WTC11 (cell line): ENCODE data around the gene PLPP1. TPM values are rescaled to one million over a fixed set of nuclear protein-coding genes. Genes with fewer than 3 reads are reported as not detected.

Experiments used
- ATAC-seq: fragments of 200-7000 bp; cut with Tn5 transposase; 2 replicates; pipeline ENCODE4 v1.10.0; 2021; ENCODE audit warnings: mild to moderate bottlenecking, moderate library complexity
- CTCF ChIA-PET: fragments of 300-600 bp; sonication (Branson Sonifier 250); formaldehyde crosslinking; loops from one replicate; lab custom pipeline; 2021; ENCODE audit warnings: antibody characterized with exemption; lab: Charles Lee
- POLR2A ChIA-PET: fragments of 350-600 bp; sonication (Branson Sonifier 250); formaldehyde crosslinking; loops from one replicate; lab custom pipeline; 2021; ENCODE audit warnings: antibody characterized with exemption; lab: Charles Lee
- DNase-seq: peaks from one replicate; pipeline ENCODE4 v3.0.0; 2021; ENCODE audit warnings: low spot score
- H3K27ac Mint-ChIP-seq: 2 replicates; pipeline ENCODE4 v1.8.0; 2021; ENCODE audit warnings: mixed read lengths
- H3K27me3 Mint-ChIP-seq: 2 replicates; pipeline ENCODE4 v1.8.0; 2021; ENCODE audit warnings: low read depth, mild to moderate bottlenecking, moderate library complexity, mixed read lengths
- H3K36me3 Mint-ChIP-seq: 2 replicates; pipeline ENCODE4 v1.8.0; 2021; ENCODE audit warnings: mixed read lengths
- H3K4me1 Mint-ChIP-seq: 2 replicates; pipeline ENCODE4 v1.8.0; 2022; ENCODE audit warnings: mixed read lengths
- H3K4me3 Mint-ChIP-seq: 2 replicates; pipeline ENCODE4 v1.8.0; 2021; ENCODE audit warnings: mild to moderate bottlenecking, moderate library complexity, mixed read lengths
- H3K9me3 Mint-ChIP-seq: 2 replicates; pipeline ENCODE4 v1.8.0; 2021; ENCODE audit warnings: mixed read lengths
- ARID4B ChIP-seq: sonication (generic); formaldehyde crosslinking; IDR thresholded peaks from 2 replicates; pipeline ENCODE4 v1.8.0; 2023; ENCODE audit warnings: missing genetic modification reagents, mild to moderate bottlenecking, borderline replicate concordance
- ATF1 ChIP-seq: sonication (generic); formaldehyde crosslinking; IDR thresholded peaks from 2 replicates; pipeline ENCODE4 v1.8.1; 2023; ENCODE audit warnings: mild to moderate bottlenecking, moderate library complexity, missing genetic modification reagents
- ATF2 ChIP-seq: sonication (generic); formaldehyde crosslinking; IDR thresholded peaks from 2 replicates; pipeline ENCODE4 v1.8.1; 2022; ENCODE audit warnings: low read depth, missing genetic modification reagents, borderline replicate concordance
- CREB1 ChIP-seq: sonication (generic); formaldehyde crosslinking; IDR thresholded peaks from 2 replicates; pipeline ENCODE4 v1.8.0; 2023; ENCODE audit warnings: mild to moderate bottlenecking, missing genetic modification reagents
- ELF4 ChIP-seq: sonication (generic); formaldehyde crosslinking; IDR thresholded peaks from 2 replicates; pipeline ENCODE4 v1.8.1; 2022; ENCODE audit warnings: low read depth, mild to moderate bottlenecking, moderate library complexity, missing genetic modification reagents
- ESRRA ChIP-seq: sonication (generic); formaldehyde crosslinking; IDR thresholded peaks from 2 replicates; pipeline ENCODE4 v1.8.1; 2022; ENCODE audit warnings: mild to moderate bottlenecking, missing genetic modification reagents, borderline replicate concordance
- HMGXB4 ChIP-seq: sonication (generic); formaldehyde crosslinking; IDR thresholded peaks from 2 replicates; pipeline ENCODE4 v1.8.1; 2023; ENCODE audit warnings: mild to moderate bottlenecking, moderate library complexity, missing genetic modification reagents
- IRF1 ChIP-seq: sonication (generic); formaldehyde crosslinking; IDR thresholded peaks from 2 replicates; pipeline ENCODE4 v1.8.0; 2023; ENCODE audit warnings: missing genetic modification reagents
- IRF2 ChIP-seq: sonication (generic); formaldehyde crosslinking; IDR thresholded peaks from 2 replicates; pipeline ENCODE4 v1.8.0; 2022; ENCODE audit warnings: low read depth, missing genetic modification reagents, borderline replicate concordance
- KAT7 ChIP-seq: sonication (generic); formaldehyde crosslinking; IDR thresholded peaks from 2 replicates; pipeline ENCODE4 v1.8.1; 2023; ENCODE audit warnings: missing genetic modification reagents, mild to moderate bottlenecking, borderline replicate concordance
- MXD4 ChIP-seq: fragments of 250-450 bp; sonication (Bioruptor Pico); IDR thresholded peaks from 2 replicates; pipeline ENCODE4 v1.8.0; 2021; ENCODE audit warnings: mild to moderate bottlenecking, moderate library complexity, borderline replicate concordance
- RELA ChIP-seq: sonication (generic); formaldehyde crosslinking; IDR thresholded peaks from 2 replicates; pipeline ENCODE4 v1.8.1; 2022; ENCODE audit warnings: missing genetic modification reagents, mild to moderate bottlenecking, borderline replicate concordance
- RORB ChIP-seq: fragments of 250-450 bp; sonication (Bioruptor Pico); IDR thresholded peaks from 2 replicates; pipeline ENCODE4 v1.9.0; 2021; ENCODE audit warnings: mild to moderate bottlenecking
- SMAD4 ChIP-seq: sonication (generic); formaldehyde crosslinking; IDR thresholded peaks from 2 replicates; pipeline ENCODE4 v1.8.0; 2022; ENCODE audit warnings: mild to moderate bottlenecking, missing genetic modification reagents
- TCF7 ChIP-seq: sonication (generic); formaldehyde crosslinking; IDR thresholded peaks from 2 replicates; pipeline ENCODE4 v1.8.0; 2022; ENCODE audit warnings: mild to moderate bottlenecking, low read depth, missing genetic modification reagents, moderate library complexity
- TEAD4 ChIP-seq: sonication (generic); formaldehyde crosslinking; IDR thresholded peaks from 2 replicates; pipeline ENCODE4 v1.8.0; 2022; ENCODE audit warnings: mild to moderate bottlenecking, missing genetic modification reagents
- ZNF138 ChIP-seq: sonication (generic); formaldehyde crosslinking; conservative IDR thresholded peaks from 2 replicates; pipeline ENCODE4 v1.8.1; 2022; ENCODE audit warnings: mild to moderate bottlenecking, moderate library complexity, missing genetic modification reagents
- ZNF416 ChIP-seq: fragments of 250-450 bp; sonication (Bioruptor Pico); IDR thresholded peaks from 2 replicates; pipeline ENCODE4 v1.9.0; 2021; ENCODE audit warnings: mild to moderate bottlenecking, inconsistent platforms
- ZNF423 ChIP-seq: fragments of 250-450 bp; sonication (Bioruptor Pico); IDR thresholded peaks from 2 replicates; pipeline ENCODE4 v2.1.2; 2022; ENCODE audit warnings: mild to moderate bottlenecking, moderate library complexity
- total RNA-seq: library from RNA; stranded (reverse); gene quantifications from 3 replicates; pipeline ENCODE4 v1.2.3, GENCODE V29; 2021
- TF ChIP-seq, protein P1 (sequence below): sonication (generic); formaldehyde crosslinking; IDR thresholded peaks from 2 replicates; pipeline ENCODE4 v1.8.0; 2022; ENCODE audit warnings: mild to moderate bottlenecking, missing genetic modification reagents
- TF ChIP-seq, protein P2 (sequence below): sonication (generic); formaldehyde crosslinking; IDR thresholded peaks from 2 replicates; pipeline ENCODE4 v1.8.0; 2023; ENCODE audit warnings: mild to moderate bottlenecking, missing genetic modification reagents

PLPP1 gene
- total RNA-seq, 1 experiment from 2014 or later, result 43.2 TPM

- Mint-ChIP-seq H3K27me3 (no peaks in the 10 kb centered on the region), H3K4me3 (no peak overlapping the region), H3K27ac (peak overlapping the region; percentile 15), H3K36me3 (peaks cover 5% of the 10 kb centered on the region; the same call in 1 of the 2 replicates), H3K4me1 (peaks cover 42% of the 10 kb centered on the region), H3K9me3 (no peaks in the 10 kb centered on the region)
- DNase-seq (no peak), ATAC-seq (no peak)
- no peak for TF ChIP-seq ZNF416
- no peak for TF ChIP-seq ZNF138 (CRISPR knock-in tag)
- TF ChIP-seq RORB (CRISPR knock-in tag), result no peak
- TF ChIP-seq TCF7 (CRISPR knock-in tag), result no peak
- no peak for TF ChIP-seq KAT7 (CRISPR knock-in tag)
- TF ChIP-seq ATF2 (CRISPR knock-in tag), result no peak
- no peak for TF ChIP-seq SMAD4 (CRISPR knock-in tag)
- TF ChIP-seq ARID4B (CRISPR knock-in tag), result no peak
- no peak for TF ChIP-seq TEAD4 (CRISPR knock-in tag)
- no peak for TF ChIP-seq RELA (CRISPR knock-in tag)
- TF ChIP-seq ZNF423, result no peak
- TF ChIP-seq MXD4 (CRISPR knock-in tag), result no peak
- TF ChIP-seq IRF2 (CRISPR knock-in tag), result no peak
- TF ChIP-seq IRF1 (CRISPR knock-in tag), result no peak
- no peak for TF ChIP-seq ELF4
- TF ChIP-seq, protein P1, sequence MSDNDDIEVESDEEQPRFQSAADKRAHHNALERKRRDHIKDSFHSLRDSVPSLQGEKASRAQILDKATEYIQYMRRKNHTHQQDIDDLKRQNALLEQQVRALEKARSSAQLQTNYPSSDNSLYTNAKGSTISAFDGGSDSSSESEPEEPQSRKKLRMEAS (CRISPR knock-in tag), result no peak
- TF ChIP-seq CREB1, result no peak
- ChIA-PET POLR2A (no interaction called here), CTCF (no interaction called here)
Measured at GRCh38 chr5:55450050-55450765, 84.6 kb downstream of the PLPP1 start.

DNA sequence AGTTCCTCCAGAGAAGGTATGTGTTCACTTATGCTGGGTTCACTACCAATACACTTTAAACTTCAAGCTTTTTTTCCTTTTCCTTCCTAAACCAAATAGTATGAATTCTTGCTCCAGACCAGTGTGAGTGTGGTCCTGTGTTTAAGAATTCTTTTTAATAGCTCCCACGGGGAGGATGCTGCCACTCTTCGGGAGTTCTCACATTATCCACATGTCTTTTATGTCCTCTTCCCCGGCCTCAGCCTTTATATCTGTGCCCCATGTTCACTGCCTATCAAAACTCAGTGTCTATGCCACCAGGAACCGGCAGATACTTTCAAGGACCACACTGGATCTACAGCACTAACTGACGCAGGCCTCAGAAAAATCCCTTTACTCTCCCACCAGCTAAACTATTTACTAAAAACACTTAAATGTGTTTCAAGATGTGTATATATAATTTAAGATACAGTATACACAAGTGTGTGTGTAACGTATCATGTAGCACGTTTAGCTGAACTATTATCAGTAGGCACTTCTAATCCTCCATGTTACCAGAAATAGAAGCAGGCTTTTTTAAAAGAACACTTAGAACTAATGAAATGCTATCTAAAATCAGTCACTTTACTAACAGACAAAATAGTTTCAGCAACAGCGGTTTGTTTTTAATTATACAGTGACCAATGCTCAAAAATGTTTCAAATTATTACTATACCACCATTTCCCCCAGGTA lies 88.0 kb downstream of the PLPP1 start:
- H3K36me3 Mint-ChIP-seq, result peaks cover 2% of the 10 kb centered on the region
- no peak for DNase-seq
- no peak for ATAC-seq
- no peak overlapping the region for H3K4me3 Mint-ChIP-seq
- POLR2A ChIA-PET, result no interaction called here
- no peaks in the 10 kb centered on the region for H3K27me3 Mint-ChIP-seq
- peaks cover 26% of the 10 kb centered on the region for H3K4me1 Mint-ChIP-seq
- no peaks in the 10 kb centered on the region for H3K9me3 Mint-ChIP-seq
- H3K27ac Mint-ChIP-seq, result no peak overlapping the region; the same call in 1 of the 2 replicates
- CTCF ChIA-PET, result no interaction called here
- TF ChIP-seq HMGXB4 (no peak), ESRRA (CRISPR knock-in tag) (no peak), ATF1 (CRISPR knock-in tag) (no peak)
- TF ChIP-seq, protein P2, sequence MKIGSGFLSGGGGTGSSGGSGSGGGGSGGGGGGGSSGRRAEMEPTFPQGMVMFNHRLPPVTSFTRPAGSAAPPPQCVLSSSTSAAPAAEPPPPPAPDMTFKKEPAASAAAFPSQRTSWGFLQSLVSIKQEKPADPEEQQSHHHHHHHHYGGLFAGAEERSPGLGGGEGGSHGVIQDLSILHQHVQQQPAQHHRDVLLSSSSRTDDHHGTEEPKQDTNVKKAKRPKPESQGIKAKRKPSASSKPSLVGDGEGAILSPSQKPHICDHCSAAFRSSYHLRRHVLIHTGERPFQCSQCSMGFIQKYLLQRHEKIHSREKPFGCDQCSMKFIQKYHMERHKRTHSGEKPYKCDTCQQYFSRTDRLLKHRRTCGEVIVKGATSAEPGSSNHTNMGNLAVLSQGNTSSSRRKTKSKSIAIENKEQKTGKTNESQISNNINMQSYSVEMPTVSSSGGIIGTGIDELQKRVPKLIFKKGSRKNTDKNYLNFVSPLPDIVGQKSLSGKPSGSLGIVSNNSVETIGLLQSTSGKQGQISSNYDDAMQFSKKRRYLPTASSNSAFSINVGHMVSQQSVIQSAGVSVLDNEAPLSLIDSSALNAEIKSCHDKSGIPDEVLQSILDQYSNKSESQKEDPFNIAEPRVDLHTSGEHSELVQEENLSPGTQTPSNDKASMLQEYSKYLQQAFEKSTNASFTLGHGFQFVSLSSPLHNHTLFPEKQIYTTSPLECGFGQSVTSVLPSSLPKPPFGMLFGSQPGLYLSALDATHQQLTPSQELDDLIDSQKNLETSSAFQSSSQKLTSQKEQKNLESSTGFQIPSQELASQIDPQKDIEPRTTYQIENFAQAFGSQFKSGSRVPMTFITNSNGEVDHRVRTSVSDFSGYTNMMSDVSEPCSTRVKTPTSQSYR (CRISPR knock-in tag), result no peak
